ENCODE results near the gene RFX3.

RFX3 gene

GRCh38 chr9:3386753-3387152 is 139.0 kb downstream of the RFX3 start:
- H3K4me3 ChIP-seq (ENCODE audit: insufficient read depth, low read length, poor library complexity, severe bottlenecking): no peak overlapping the region
- H3K79me2 ChIP-seq (ENCODE audit: insufficient read depth, low read length): no peaks in the 10 kb centered on the region
- TF ChIP-seq EZH2phosphoT487 (conservative IDR thresholded peaks at IDR 0.05; ENCODE audit: low read length): no peak
- TF ChIP-seq CTCF (IDR thresholded peaks at IDR 0.05; ENCODE audit: insufficient read depth, low read length, poor library complexity, severe bottlenecking): no peak
- H2AFZ ChIP-seq (ENCODE audit: low read depth, low read length, severe bottlenecking): no peak overlapping the region
- no peaks in the 10 kb centered on the region for H3K9me2 ChIP-seq (replicated peaks; ENCODE audit: insufficient read depth, low read length)
- H3K4me2 ChIP-seq (ENCODE audit: low read depth, low read length, poor library complexity, severe bottlenecking): no peak overlapping the region
- no peaks in the 10 kb centered on the region for H3K27me3 ChIP-seq (ENCODE audit: low read length)
- no peaks in the 10 kb centered on the region; the same call in 1 of the 2 replicates for H4K20me1 ChIP-seq (ENCODE audit: low read depth, low read length)
- H3F3A ChIP-seq (ENCODE audit: insufficient read depth): no peaks in the 10 kb centered on the region
- H3K36me3 ChIP-seq (ENCODE audit: low read length): 0 out of 2 replicates have a peak, but pooled peaks cover 5% of the 10 kb centered on the region
- H3K9ac ChIP-seq (ENCODE audit: low read length): no peak overlapping the region
- no peak overlapping the region for H3K27ac ChIP-seq (ENCODE audit: low read depth, low read length)
- H3K9me3 ChIP-seq (ENCODE audit: insufficient read depth, low read length): no peaks in the 10 kb centered on the region

- no peaks in the 10 kb centered on the region for H3K27me3 ChIP-seq (ENCODE audit: low read length)
- no peak overlapping the region for H3K9ac ChIP-seq (ENCODE audit: low read length)
- H3K27ac ChIP-seq (ENCODE audit: low read depth, low read length): no peak overlapping the region
- TF ChIP-seq EZH2phosphoT487 (conservative IDR thresholded peaks at IDR 0.05; ENCODE audit: low read length) (no peak), CTCF (IDR thresholded peaks at IDR 0.05; ENCODE audit: insufficient read depth, low read length, poor library complexity, severe bottlenecking) (no peak)
- H3K79me2 ChIP-seq (ENCODE audit: insufficient read depth, low read length): no peaks in the 10 kb centered on the region
- H3K36me3 ChIP-seq (ENCODE audit: low read length): 0 out of 2 replicates have a peak, but pooled peaks cover 3% of the 10 kb centered on the region
- no peaks in the 10 kb centered on the region for H3F3A ChIP-seq (ENCODE audit: insufficient read depth)
- no peak overlapping the region for H3K4me3 ChIP-seq (ENCODE audit: insufficient read depth, low read length, poor library complexity, severe bottlenecking)
- H3K9me3 ChIP-seq (ENCODE audit: insufficient read depth, low read length): no peaks in the 10 kb centered on the region
- H4K20me1 ChIP-seq (ENCODE audit: low read depth, low read length): no peaks in the 10 kb centered on the region; the same call in 1 of the 2 replicates
- H3K9me2 ChIP-seq (replicated peaks; ENCODE audit: insufficient read depth, low read length): no peaks in the 10 kb centered on the region
- no peak overlapping the region for H2AFZ ChIP-seq (ENCODE audit: low read depth, low read length, severe bottlenecking)
- H3K4me2 ChIP-seq (ENCODE audit: low read depth, low read length, poor library complexity, severe bottlenecking): no peak overlapping the region
Measured at GRCh38 chr9:3385871-3386270, 139.9 kb downstream of the RFX3 start.

GRCh38 chr9:3371842-3372241 is 154.0 kb downstream of the RFX3 start:
- H3K9me2 ChIP-seq (replicated peaks; ENCODE audit: insufficient read depth, low read length): no peaks in the 10 kb centered on the region
- no peak overlapping the region for H3K9ac ChIP-seq (ENCODE audit: low read length)
- H3K27me3 ChIP-seq (ENCODE audit: low read length): no peaks in the 10 kb centered on the region
- H3F3A ChIP-seq (ENCODE audit: insufficient read depth): no peaks in the 10 kb centered on the region
- no peak overlapping the region for H2AFZ ChIP-seq (ENCODE audit: low read depth, low read length, severe bottlenecking)
- H3K4me3 ChIP-seq (ENCODE audit: insufficient read depth, low read length, poor library complexity, severe bottlenecking): no peak overlapping the region
- no peak overlapping the region for H3K27ac ChIP-seq (ENCODE audit: low read depth, low read length)
- H3K4me2 ChIP-seq (ENCODE audit: low read depth, low read length, poor library complexity, severe bottlenecking): no peak overlapping the region
- H4K20me1 ChIP-seq (ENCODE audit: low read depth, low read length): no peaks in the 10 kb centered on the region
- H3K9me3 ChIP-seq (ENCODE audit: insufficient read depth, low read length): no peaks in the 10 kb centered on the region
- no peaks in the 10 kb centered on the region for H3K79me2 ChIP-seq (ENCODE audit: insufficient read depth, low read length)
- no peak for TF ChIP-seq EZH2phosphoT487 (conservative IDR thresholded peaks at IDR 0.05; ENCODE audit: low read length)
- TF ChIP-seq CTCF (IDR thresholded peaks at IDR 0.05; ENCODE audit: insufficient read depth, low read length, poor library complexity, severe bottlenecking): no peak
- no peaks in the 10 kb centered on the region for H3K36me3 ChIP-seq (ENCODE audit: low read length)

Data from SU-DHL-6 (cell line).